ENCODE measurements around the gene YY1.

- no peak for TF ChIP-seq CTCF (IDR thresholded peaks at IDR 0.05)
- TF ChIP-seq CHD2 (IDR thresholded peaks at IDR 0.05; ENCODE audit: low read length, partially characterized antibody): no peak
- TF ChIP-seq, protein P1, sequence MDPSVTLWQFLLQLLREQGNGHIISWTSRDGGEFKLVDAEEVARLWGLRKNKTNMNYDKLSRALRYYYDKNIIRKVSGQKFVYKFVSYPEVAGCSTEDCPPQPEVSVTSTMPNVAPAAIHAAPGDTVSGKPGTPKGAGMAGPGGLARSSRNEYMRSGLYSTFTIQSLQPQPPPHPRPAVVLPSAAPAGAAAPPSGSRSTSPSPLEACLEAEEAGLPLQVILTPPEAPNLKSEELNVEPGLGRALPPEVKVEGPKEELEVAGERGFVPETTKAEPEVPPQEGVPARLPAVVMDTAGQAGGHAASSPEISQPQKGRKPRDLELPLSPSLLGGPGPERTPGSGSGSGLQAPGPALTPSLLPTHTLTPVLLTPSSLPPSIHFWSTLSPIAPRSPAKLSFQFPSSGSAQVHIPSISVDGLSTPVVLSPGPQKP (IDR thresholded peaks at IDR 0.05; ENCODE audit: low read depth, low read length): no peak
- no peak for TF ChIP-seq POLR2A (IDR thresholded peaks at IDR 0.05; ENCODE audit: low read length)
- no peak for TF ChIP-seq GATA3 (IDR thresholded peaks at IDR 0.05; ENCODE audit: borderline replicate concordance)
These were observed 24.2 kb upstream of the YY1 start for GRCh38 chr14:100214770-100215083.

Measured in A549 (cell line).